ENCODE measurements around the gene TNFSF18.

DNA sequence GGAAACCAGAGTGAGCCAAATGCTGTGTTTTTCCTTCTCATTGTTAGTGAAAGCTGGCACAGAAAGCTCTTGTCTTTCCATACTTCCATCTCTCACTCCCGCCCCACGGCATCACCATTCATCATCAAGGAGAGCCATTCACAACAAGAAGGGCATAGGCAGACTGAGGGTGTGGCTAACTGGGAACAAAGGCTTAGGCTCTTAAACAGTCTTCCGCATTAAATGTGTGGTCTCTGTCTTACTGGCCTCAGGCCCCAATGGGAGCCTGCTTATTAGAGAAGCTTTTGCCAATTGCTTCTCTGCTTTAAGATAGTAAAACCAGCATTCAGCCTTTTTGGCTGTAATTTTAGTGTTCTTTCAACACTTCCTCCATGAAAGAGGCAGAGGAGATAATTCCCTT lies 51.4 kb downstream of the TNFSF18 start:
- TF ChIP-seq POLR2A (IDR thresholded peaks at IDR 0.05; ENCODE audit: low read length) (no peak), GATA1 (IDR thresholded peaks at IDR 0.05; ENCODE audit: low read depth, low read length) (no peak)

All from erythroblast (primary cell).